Measurements from ENCODE around the gene VWA2. TPM values are rescaled to one million over a fixed set of nuclear protein-coding genes. Genes with fewer than 3 reads are reported as not detected.

VWA2 gene
- total and polyA plus RNA-seq, 2 donors (not counting 3 experiments of a cell fraction or from before 2014, with no cell fraction given), result not detected

GRCh38 chr10:114319406-114320248 lies 80.6 kb downstream of the VWA2 start:
- Histone ChIP-seq H3K79me2 (ENCODE audit: control insufficient read depth, insufficient read depth, low read length) (no peaks in the 10 kb centered on the region), H3K4me3 (replicated peaks in 1 of 3; ENCODE audit: insufficient read depth in 1 of 3, low read depth in 1 of 3, low read length in 3 of 3) (no peak overlapping the region), H3K4me2 (ENCODE audit: insufficient read depth, low read length) (no peak overlapping the region), H4K20me1 (replicated peaks; ENCODE audit: control insufficient read depth, extremely low read depth, insufficient read depth, low read length) (no peaks in the 10 kb centered on the region), H3K4me1 (ENCODE audit: control insufficient read depth, extremely low read depth, insufficient read depth, low read length) (no peaks in the 10 kb centered on the region), H2AFZ (ENCODE audit: low read depth, low read length) (no peak overlapping the region), H3K9ac (replicated peaks; ENCODE audit: extremely low read depth, insufficient read depth, low read length) (no peak overlapping the region), H3K36me3 (ENCODE audit: control insufficient read depth in 2 of 2, extremely low read depth in 1 of 2, insufficient read depth in 2 of 2, low read length in 2 of 2) (no peaks in the 10 kb centered on the region), H3K27me3 (ENCODE audit: control insufficient read depth in 2 of 2, insufficient read depth in 2 of 2, low read length in 2 of 2) (peaks cover 0 to 12% of the 10 kb centered on the region in 2 experiments), H3K9me1 (replicated peaks; ENCODE audit: control insufficient read depth, extremely low read depth, insufficient read depth, low read length) (no peaks in the 10 kb centered on the region), H3K9me3 (replicated peaks; ENCODE audit: control insufficient read depth, insufficient read depth, low read length) (no peaks in the 10 kb centered on the region), H3K27ac (ENCODE audit: insufficient read depth, low read depth, low read length) (no peak overlapping the region)
- dilution Hi-C loops (cut with MboI; ENCODE audit: extremely low pct_ligation_motif_present, low sequenced_read_pairs) (no loop called here), intact Hi-C loops (cut with micrococcal nuclease) (no loop called here)
- ChIA-PET CTCF (no interaction called here), POLR2A (no interaction called here)
- BruUV-seq (replicated peaks), result no TSS peak
- no peak for FAIRE-seq
- DNase-seq (ENCODE audit: low read depth, low spot score), result no peak
- TF ChIP-seq POLR2AphosphoS5 (IDR thresholded peaks at IDR 0.05; ENCODE audit: insufficient read depth, low read depth, low read length) (no peak), GATA2 (IDR thresholded peaks at IDR 0.05; ENCODE audit: insufficient read depth, insufficient read length, low read depth, low read length) (no peak), FOS (IDR thresholded peaks at IDR 0.05; ENCODE audit: borderline replicate concordance, insufficient read depth, low read length) (no peak), MAX (IDR thresholded peaks at IDR 0.05; ENCODE audit: insufficient read depth, insufficient read length) (no peak)

- no peak overlapping the region for H3K27ac ChIP-seq (ENCODE audit: insufficient read depth, low read depth, low read length)
- no peak for DNase-seq (ENCODE audit: low read depth, low spot score)
- no peaks in the 10 kb centered on the region for H4K20me1 ChIP-seq (replicated peaks; ENCODE audit: control insufficient read depth, extremely low read depth, insufficient read depth, low read length)
- BruUV-seq (replicated peaks), result no TSS peak
- dilution Hi-C loops (cut with MboI; ENCODE audit: extremely low pct_ligation_motif_present, low sequenced_read_pairs), result no loop called here
- no peaks in the 10 kb centered on the region for H3K9me1 ChIP-seq (replicated peaks; ENCODE audit: control insufficient read depth, extremely low read depth, insufficient read depth, low read length)
- H3K4me3 ChIP-seq (replicated peaks in 1 of 3; ENCODE audit: insufficient read depth in 1 of 3, low read depth in 1 of 3, low read length in 3 of 3), result no peak overlapping the region
- H3K79me2 ChIP-seq (ENCODE audit: control insufficient read depth, insufficient read depth, low read length), result no peaks in the 10 kb centered on the region
- intact Hi-C loops (cut with micrococcal nuclease), result no loop called here
- H3K36me3 ChIP-seq (ENCODE audit: control insufficient read depth in 2 of 2, extremely low read depth in 1 of 2, insufficient read depth in 2 of 2, low read length in 2 of 2), result no peaks in the 10 kb centered on the region
- H2AFZ ChIP-seq (ENCODE audit: low read depth, low read length), result no peak overlapping the region
- H3K4me2 ChIP-seq (ENCODE audit: insufficient read depth, low read length), result no peak overlapping the region
- TF ChIP-seq CTCF (IDR thresholded peaks at IDR 0.05; ENCODE audit: extremely low read depth in 1 of 2, insufficient read depth in 1 of 2, low read depth in 1 of 2, low read length in 2 of 2) (no peak), GATA2 (IDR thresholded peaks at IDR 0.05; ENCODE audit: insufficient read depth, insufficient read length, low read depth, low read length) (no peak), MYC (IDR thresholded peaks at IDR 0.05; ENCODE audit: low read depth, low read length) (no peak), POLR2AphosphoS5 (IDR thresholded peaks at IDR 0.05; ENCODE audit: insufficient read depth, low read depth, low read length) (no peak), MAX (IDR thresholded peaks at IDR 0.05; ENCODE audit: insufficient read depth, insufficient read length) (no peak), FOS (IDR thresholded peaks at IDR 0.05; ENCODE audit: borderline replicate concordance, insufficient read depth, low read length) (no peak), EZH2 (IDR thresholded peaks at IDR 0.05; ENCODE audit: borderline replicate concordance, low read depth, low read length, severe bottlenecking) (no peak)
- H3K9me3 ChIP-seq (replicated peaks; ENCODE audit: control insufficient read depth, insufficient read depth, low read length), result no peaks in the 10 kb centered on the region
- H3K4me1 ChIP-seq (ENCODE audit: control insufficient read depth, extremely low read depth, insufficient read depth, low read length), result no peaks in the 10 kb centered on the region
- H3K27me3 ChIP-seq (ENCODE audit: control insufficient read depth in 2 of 2, insufficient read depth in 2 of 2, low read length in 2 of 2), result peaks cover 0 to 14% of the 10 kb centered on the region in 2 experiments
- CTCF ChIA-PET, result no interaction called here
- no peak overlapping the region for H3K9ac ChIP-seq (replicated peaks; ENCODE audit: extremely low read depth, insufficient read depth, low read length)
- POLR2A ChIA-PET, result no interaction called here
- no peak for FAIRE-seq
These were observed 81.4 kb downstream of the VWA2 start for GRCh38 chr10:114320249-114321116.
